ENCODE measurements around the gene OBP2B.

- TF ChIP-seq, protein P1, sequence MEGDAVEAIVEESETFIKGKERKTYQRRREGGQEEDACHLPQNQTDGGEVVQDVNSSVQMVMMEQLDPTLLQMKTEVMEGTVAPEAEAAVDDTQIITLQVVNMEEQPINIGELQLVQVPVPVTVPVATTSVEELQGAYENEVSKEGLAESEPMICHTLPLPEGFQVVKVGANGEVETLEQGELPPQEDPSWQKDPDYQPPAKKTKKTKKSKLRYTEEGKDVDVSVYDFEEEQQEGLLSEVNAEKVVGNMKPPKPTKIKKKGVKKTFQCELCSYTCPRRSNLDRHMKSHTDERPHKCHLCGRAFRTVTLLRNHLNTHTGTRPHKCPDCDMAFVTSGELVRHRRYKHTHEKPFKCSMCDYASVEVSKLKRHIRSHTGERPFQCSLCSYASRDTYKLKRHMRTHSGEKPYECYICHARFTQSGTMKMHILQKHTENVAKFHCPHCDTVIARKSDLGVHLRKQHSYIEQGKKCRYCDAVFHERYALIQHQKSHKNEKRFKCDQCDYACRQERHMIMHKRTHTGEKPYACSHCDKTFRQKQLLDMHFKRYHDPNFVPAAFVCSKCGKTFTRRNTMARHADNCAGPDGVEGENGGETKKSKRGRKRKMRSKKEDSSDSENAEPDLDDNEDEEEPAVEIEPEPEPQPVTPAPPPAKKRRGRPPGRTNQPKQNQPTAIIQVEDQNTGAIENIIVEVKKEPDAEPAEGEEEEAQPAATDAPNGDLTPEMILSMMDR (conservative IDR thresholded peaks at IDR 0.05 in 1 of 2, IDR thresholded peaks at IDR 0.05 in 1 of 2; ENCODE audit: low read depth in 1 of 2, low read length in 2 of 2), result no peak
- TF ChIP-seq EZH2 (IDR thresholded peaks at IDR 0.05; ENCODE audit: low read length, missing control alignments), result no peak
These were observed 4.6 kb downstream of the OBP2B start for GRCh38 chr9:133204335-133204992.
